CD14-positive monocyte (primary cell): ENCODE results near the gene OR13C5. TPM values are rescaled to one million over a fixed set of nuclear protein-coding genes. Genes with fewer than 3 reads are reported as not detected.

Experiments
- DNase-seq, 3 donors: peaks; one replicate each; pipeline ENCODE4 v3.0.0-alpha.2; 2011 to 2022
- H2AFZ ChIP-seq: 2 replicates; pipeline ENCODE4 v1.6.0; 2012; ENCODE audit warnings: mild to moderate bottlenecking, low read depth, low read length, inconsistent platforms; ENCODE audit not compliant: insufficient read depth, poor library complexity, severe bottlenecking
- H3K27ac ChIP-seq, 2 donors: 1 replicate in 1 of 2; 2 replicates in 1 of 2; pipeline ENCODE4 v1.5.1; 2012 to 2013; ENCODE audit warnings: low read length in 2 of 2, control low read depth in 1 of 2, inconsistent platforms in 1 of 2, low read depth in 1 of 2, mild to moderate bottlenecking in 1 of 2
- H3K27me3 ChIP-seq, 2 donors: one replicate each; pipeline versions ENCODE4 v1.6.0 to v1.6.1; 2011 to 2013; ENCODE audit warnings: low read length in 2 of 2; ENCODE audit not compliant: control insufficient read depth in 2 of 2, insufficient read depth in 2 of 2
- H3K36me3 ChIP-seq, 2 donors: replicated peaks in 1 of 2; 1 replicate in 1 of 2; 2 replicates in 1 of 2; pipeline versions ENCODE4 v1.5.1 to v1.6.1; 2012 to 2013; ENCODE audit warnings: low read length in 2 of 2, control low read depth in 1 of 2, inconsistent platforms in 1 of 2, mild to moderate bottlenecking in 1 of 2; ENCODE audit not compliant: insufficient read depth in 2 of 2, control insufficient read depth in 1 of 2
- H3K4me1 ChIP-seq, 2 donors: 1 replicate in 1 of 2; 2 replicates in 1 of 2; pipeline versions ENCODE4 v1.5.1 to v1.6.1; 2012 to 2013; ENCODE audit warnings: low read length in 2 of 2, control low read depth in 1 of 2, inconsistent platforms in 1 of 2, mild to moderate bottlenecking in 1 of 2, moderate library complexity in 1 of 2; ENCODE audit not compliant: insufficient read depth in 2 of 2, control insufficient read depth in 1 of 2
- H3K4me2 ChIP-seq: replicated peaks from 2 replicates; pipeline ENCODE3; 2012; ENCODE audit warnings: low read length, moderate library complexity, mild to moderate bottlenecking; ENCODE audit not compliant: poor library complexity, severe bottlenecking; ENCODE audit errors: extremely low read depth
- H3K4me3 ChIP-seq, 3 experiments: fragments of 200-600 bp in 1 of 3; sonication (generic) in 1 of 3; replicated peaks in 1 of 3; 1 replicate in 2 of 3; 2 replicates in 1 of 3; pipeline ENCODE4 v1.5.1; 2011 to 2013; ENCODE audit warnings: low read length in 3 of 3, mild to moderate bottlenecking in 3 of 3, control low read depth in 2 of 3, low read depth in 2 of 3, inconsistent platforms in 1 of 3, moderate library complexity in 1 of 3
- H3K79me2 ChIP-seq: 2 replicates; pipeline ENCODE4 v1.6.0; 2012; ENCODE audit warnings: mild to moderate bottlenecking, control low read depth, inconsistent platforms, low read length, moderate library complexity; ENCODE audit not compliant: insufficient read depth
- H3K9ac ChIP-seq: 2 replicates; pipeline ENCODE4 v1.6.0; 2017; ENCODE audit warnings: low read length, mild to moderate bottlenecking; ENCODE audit not compliant: insufficient read depth, poor library complexity, severe bottlenecking
- H3K9me3 ChIP-seq, 2 donors: replicated peaks in 1 of 2; 1 replicate in 1 of 2; 2 replicates in 1 of 2; pipeline versions ENCODE4 v1.5.1 to v1.6.1; 2012 to 2013; ENCODE audit warnings: low read length in 2 of 2, control low read depth in 1 of 2; ENCODE audit not compliant: control insufficient read depth in 1 of 2, insufficient read depth in 1 of 2
- H4K20me1 ChIP-seq: 2 replicates; pipeline ENCODE4 v1.6.0; 2012; ENCODE audit warnings: mild to moderate bottlenecking, low read length, control low read depth, moderate library complexity; ENCODE audit not compliant: insufficient read depth
- H3K27ac Mint-ChIP-seq, 7 donors: one replicate each; pipeline ENCODE4 v1.8.0; 2020; ENCODE audit warnings: mild to moderate bottlenecking in 7 of 7, mixed read lengths in 7 of 7, moderate library complexity in 6 of 7, inconsistent platforms in 2 of 7
- H3K27me3 Mint-ChIP-seq, 3 donors: one replicate each; pipeline ENCODE4 v1.8.0; 2021 to 2022; ENCODE audit warnings: low read depth in 3 of 3, mild to moderate bottlenecking in 3 of 3, mixed read lengths in 3 of 3, moderate library complexity in 3 of 3, inconsistent platforms in 1 of 3
- H3K36me3 Mint-ChIP-seq, 2 donors: one replicate each; pipeline ENCODE4 v1.8.0; 2020; ENCODE audit warnings: mixed read lengths in 2 of 2, inconsistent platforms in 1 of 2, mild to moderate bottlenecking in 1 of 2
- H3K4me1 Mint-ChIP-seq: one replicate; pipeline ENCODE4 v1.8.0; 2020; ENCODE audit warnings: mild to moderate bottlenecking, mixed read lengths
- H3K4me3 Mint-ChIP-seq, 2 donors: one replicate each; pipeline ENCODE4 v1.8.0; 2020; ENCODE audit warnings: mild to moderate bottlenecking in 2 of 2, mixed read lengths in 2 of 2, moderate library complexity in 1 of 2
- H3K9me3 Mint-ChIP-seq, 7 donors: one replicate each; pipeline ENCODE4 v1.8.0; 2020 to 2022; ENCODE audit warnings: mixed read lengths in 7 of 7, mild to moderate bottlenecking in 6 of 7, moderate library complexity in 6 of 7, inconsistent platforms in 2 of 7
- WGBS: methylation state at CpG from one replicate; pipeline ENCODE4 v1.1.5; 2013; ENCODE audit warnings: missing lambda C conversion rate; ENCODE audit not compliant: insufficient coverage; 5-methylcytosine and 5-hydroxymethylcytosine counted together
- intact Hi-C, 2 donors: fragments of 100-400 bp; cut with micrococcal nuclease; formaldehyde crosslinking; loops; one replicate each; pipeline versions ENCODE4 v1.15.0 to v1.15.1; 2023
- polyA plus RNA-seq, 3 donors: library from polyadenylated mRNA; depleted of rRNA in 1 of 3; unstranded in 2 of 3; stranded (reverse) in 1 of 3; fragments of 300-500 nt in 2 of 3; fragments of >200 nt in 1 of 3; fragmentation: Illumina TruSeq in 2 of 3; gene quantifications; 1 replicate in 2 of 3; 2 replicates in 1 of 3; pipeline ENCODE4 v1.2.3, GENCODE V29; 2012 to 2021
- TF ChIP-seq, protein P1 (sequence below): fragments of 200-600 bp; IDR thresholded peaks from one replicate; pipeline ENCODE4 v1.8.0; 2022; ENCODE audit warnings: antibody characterized with exemption, mild to moderate bottlenecking

OR13C5 gene
- polyA plus RNA-seq, 3 donors, result not detected

DNA sequence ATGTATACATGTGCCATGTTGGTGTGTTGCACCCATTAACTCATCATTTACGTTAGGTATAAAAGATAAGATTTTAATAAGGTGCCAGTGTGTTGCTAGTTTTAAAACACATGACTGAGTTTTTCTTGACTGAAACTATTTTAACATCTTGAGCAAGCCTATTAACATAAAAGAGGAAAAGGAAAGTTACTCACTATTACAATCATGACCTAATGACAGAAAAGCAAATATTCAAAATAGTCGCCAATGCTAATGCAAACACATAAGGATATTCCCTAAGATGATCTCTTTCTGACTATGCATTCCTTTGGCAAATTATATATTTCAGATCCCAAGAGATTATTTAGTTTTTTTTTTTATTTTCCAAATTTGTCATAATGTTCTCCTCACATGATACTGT, 12.0 kb upstream of the OR13C5 start:
- Histone ChIP-seq H3K36me3 (no peaks in the 10 kb centered on the region), H3K9me3 (no peaks in the 10 kb centered on the region), H4K20me1 (no peaks in the 10 kb centered on the region), H3K27ac (no peak overlapping the region), H3K4me2 (no peak overlapping the region), H2AFZ (no peak overlapping the region), H3K27me3 (no peaks in the 10 kb centered on the region), H3K4me1 (no peaks in the 10 kb centered on the region), H3K4me3 (no peak overlapping the region), H3K9ac (no peak overlapping the region), H3K79me2 (no peaks in the 10 kb centered on the region)
- peaks cover 0 to 3% (median 0%) of the 10 kb centered on the region in 7 donors for H3K9me3 Mint-ChIP-seq
- H3K36me3 Mint-ChIP-seq, result no peaks in the 10 kb centered on the region
- no peak overlapping the region for H3K4me3 Mint-ChIP-seq
- intact Hi-C loops, result no loop called here
- no peaks in the 10 kb centered on the region for H3K4me1 Mint-ChIP-seq
- no peak for DNase-seq
- no CpG with 5 or more reads among the region's 2 CpGs for WGBS
- H3K27ac Mint-ChIP-seq, result no peak overlapping the region
- H3K27me3 Mint-ChIP-seq, result peaks cover 0 to 1% (median 0%) of the 10 kb centered on the region in 3 donors
- TF ChIP-seq, protein P1, sequence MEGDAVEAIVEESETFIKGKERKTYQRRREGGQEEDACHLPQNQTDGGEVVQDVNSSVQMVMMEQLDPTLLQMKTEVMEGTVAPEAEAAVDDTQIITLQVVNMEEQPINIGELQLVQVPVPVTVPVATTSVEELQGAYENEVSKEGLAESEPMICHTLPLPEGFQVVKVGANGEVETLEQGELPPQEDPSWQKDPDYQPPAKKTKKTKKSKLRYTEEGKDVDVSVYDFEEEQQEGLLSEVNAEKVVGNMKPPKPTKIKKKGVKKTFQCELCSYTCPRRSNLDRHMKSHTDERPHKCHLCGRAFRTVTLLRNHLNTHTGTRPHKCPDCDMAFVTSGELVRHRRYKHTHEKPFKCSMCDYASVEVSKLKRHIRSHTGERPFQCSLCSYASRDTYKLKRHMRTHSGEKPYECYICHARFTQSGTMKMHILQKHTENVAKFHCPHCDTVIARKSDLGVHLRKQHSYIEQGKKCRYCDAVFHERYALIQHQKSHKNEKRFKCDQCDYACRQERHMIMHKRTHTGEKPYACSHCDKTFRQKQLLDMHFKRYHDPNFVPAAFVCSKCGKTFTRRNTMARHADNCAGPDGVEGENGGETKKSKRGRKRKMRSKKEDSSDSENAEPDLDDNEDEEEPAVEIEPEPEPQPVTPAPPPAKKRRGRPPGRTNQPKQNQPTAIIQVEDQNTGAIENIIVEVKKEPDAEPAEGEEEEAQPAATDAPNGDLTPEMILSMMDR, result no peak

DNA sequence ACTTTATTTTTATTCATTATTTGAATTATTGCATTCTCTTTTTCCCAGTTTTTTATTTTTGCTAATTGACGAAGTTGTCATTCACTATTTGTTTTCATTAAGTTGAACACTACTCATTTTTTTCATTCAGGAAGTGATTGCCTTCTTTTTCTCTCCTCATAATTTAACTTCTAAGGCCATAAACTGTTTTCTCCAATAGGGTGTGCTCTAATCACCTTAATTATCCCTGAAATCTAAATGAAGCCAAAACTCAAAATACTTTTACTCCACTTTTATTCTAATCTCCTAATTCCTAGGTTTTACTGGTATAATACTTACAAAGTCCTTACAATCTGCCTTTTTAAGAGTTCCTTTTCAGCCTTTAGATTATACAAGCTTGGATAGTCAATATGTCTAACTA, 9.1 kb upstream of the OR13C5 start:
- Mint-ChIP-seq H3K27ac (no peak overlapping the region), H3K27me3 (peaks cover 0 to 1% (median 0%) of the 10 kb centered on the region in 3 donors), H3K36me3 (no peaks in the 10 kb centered on the region), H3K4me3 (no peak overlapping the region), H3K4me1 (no peaks in the 10 kb centered on the region), H3K9me3 (no peaks in the 10 kb centered on the region)
- Histone ChIP-seq H3K27me3 (no peaks in the 10 kb centered on the region), H3K4me2 (no peak overlapping the region), H2AFZ (no peak overlapping the region), H4K20me1 (no peaks in the 10 kb centered on the region), H3K9me3 (no peaks in the 10 kb centered on the region), H3K4me1 (no peaks in the 10 kb centered on the region), H3K79me2 (no peaks in the 10 kb centered on the region), H3K27ac (no peak overlapping the region), H3K36me3 (no peaks in the 10 kb centered on the region), H3K9ac (no peak overlapping the region), H3K4me3 (no peak overlapping the region)
- TF ChIP-seq, protein P1, result no peak
- no CpG with 5 or more reads among the region's 1 CpG for WGBS
- no peak for DNase-seq
- intact Hi-C loops, result no loop called here
